Lower lobe of right lung (tissue), 2 donors: ENCODE measurements around the gene BCL7A. TPM values are rescaled to one million over a fixed set of nuclear protein-coding genes. Genes with fewer than 3 reads are reported as not detected.

Experiments used
- ATAC-seq, 2 donors: fragments of 200-7000 bp; cut with Tn5 transposase; one replicate each; pipeline ENCODE4 v1.9.1; 2020 to 2022; ENCODE audit warnings: mild to moderate bottlenecking in 2 of 2, moderate library complexity in 2 of 2
- DNase-seq: peaks from one replicate; pipeline ENCODE4 v3.0.0-alpha.2; 2020
- H3K27ac ChIP-seq: fragments of 200-600 bp; one replicate; pipeline ENCODE4 v1.8.0; 2022
- H3K27me3 ChIP-seq: fragments of 200-600 bp; one replicate; pipeline ENCODE4 v1.8.0; 2022; ENCODE audit warnings: low read depth
- H3K36me3 ChIP-seq: fragments of 200-600 bp; one replicate; pipeline ENCODE4 v1.8.0; 2022; ENCODE audit warnings: mild to moderate bottlenecking
- H3K4me1 ChIP-seq: fragments of 200-600 bp; one replicate; pipeline ENCODE4 v1.8.0; 2022
- H3K4me3 ChIP-seq: fragments of 200-600 bp; one replicate; pipeline ENCODE4 v1.8.0; 2022; ENCODE audit warnings: mild to moderate bottlenecking
- H3K9me3 ChIP-seq: fragments of 200-600 bp; one replicate; pipeline ENCODE4 v1.8.0; 2022
- CTCF ChIP-seq: fragments of 200-600 bp; IDR thresholded peaks from one replicate; pipeline ENCODE4 v1.8.0; 2022; ENCODE audit warnings: antibody characterized with exemption, mild to moderate bottlenecking
- intact Hi-C: fragments of 100-400 bp; cut with DNase I; formaldehyde crosslinking; loops from one replicate; pipeline ENCODE4 v1.11.0; 2022
- total RNA-seq: library from RNA; stranded (reverse); fragmentation: NEBNext Ultra II Directional; extraction: Animal tissue kit (Norgen Biotek cat#: 25700); gene quantifications from one replicate; pipeline ENCODE4 v1.2.1, GENCODE V29; 2021
- donor health status: DM: no; HTN: yes; CAD: no; lungs with severe emphysema.

Gene BCL7A
- total RNA-seq, 1 donor from 2014 or later, result 6.4 TPM

- Histone ChIP-seq H3K36me3 (peaks cover 20% of the 10 kb centered on the region), H3K27me3 (no peaks in the 10 kb centered on the region), H3K9me3 (no peaks in the 10 kb centered on the region), H3K27ac (no peak overlapping the region), H3K4me1 (no peaks in the 10 kb centered on the region), H3K4me3 (no peak overlapping the region)
- DNase-seq (no peak), ATAC-seq (no peak)
- intact Hi-C loops, result no loop called here
- TF ChIP-seq CTCF, result no peak
Observed at GRCh38 chr12:122042910-122043309, 21.2 kb downstream of the BCL7A start.

- no peaks in the 10 kb centered on the region for H3K4me1 ChIP-seq
- no peak overlapping the region for H3K4me3 ChIP-seq
- ATAC-seq (no peak), DNase-seq (no peak)
- intact Hi-C loops, result no loop called here
- no peak overlapping the region for H3K27ac ChIP-seq
- H3K36me3 ChIP-seq, result peaks cover 20% of the 10 kb centered on the region
- H3K9me3 ChIP-seq, result no peaks in the 10 kb centered on the region
- no peak for TF ChIP-seq CTCF
- H3K27me3 ChIP-seq, result no peaks in the 10 kb centered on the region
Observed at GRCh38 chr12:122043476-122043875, 21.8 kb downstream of the BCL7A start.

GRCh38 chr12:122045262-122045661 is 23.6 kb downstream of the BCL7A start:
- ATAC-seq (no peak), DNase-seq (no peak)
- no peak overlapping the region for H3K27ac ChIP-seq
- no peak for TF ChIP-seq CTCF
- intact Hi-C loops, result no loop called here
- no peaks in the 10 kb centered on the region for H3K4me1 ChIP-seq
- no peak overlapping the region for H3K4me3 ChIP-seq
- H3K27me3 ChIP-seq, result no peaks in the 10 kb centered on the region
- peaks cover 20% of the 10 kb centered on the region for H3K36me3 ChIP-seq
- H3K9me3 ChIP-seq, result no peaks in the 10 kb centered on the region

GRCh38 chr12:122046145-122046544 is 24.5 kb downstream of the BCL7A start:
- intact Hi-C loops, result no loop called here
- TF ChIP-seq CTCF, result no peak
- ATAC-seq (no peak), DNase-seq (no peak)
- Histone ChIP-seq H3K4me1 (peaks cover 4% of the 10 kb centered on the region), H3K9me3 (no peaks in the 10 kb centered on the region), H3K4me3 (no peak overlapping the region), H3K36me3 (peaks cover 20% of the 10 kb centered on the region), H3K27me3 (no peaks in the 10 kb centered on the region), H3K27ac (no peak overlapping the region)

GRCh38 chr12:122048151-122048550 is 26.5 kb downstream of the BCL7A start:
- DNase-seq (no peak), ATAC-seq (peak in 1 of 2 donors; percentile 55)
- no peak overlapping the region for H3K4me3 ChIP-seq
- H3K36me3 ChIP-seq, result peaks cover 20% of the 10 kb centered on the region
- H3K27ac ChIP-seq, result no peak overlapping the region
- no peak for TF ChIP-seq CTCF
- H3K9me3 ChIP-seq, result no peaks in the 10 kb centered on the region
- H3K4me1 ChIP-seq, result peaks cover 11% of the 10 kb centered on the region
- intact Hi-C loops, result no loop called here
- H3K27me3 ChIP-seq, result no peaks in the 10 kb centered on the region

GRCh38 chr12:122049827-122050226 is 28.1 kb downstream of the BCL7A start:
- no peak overlapping the region for H3K27ac ChIP-seq
- TF ChIP-seq CTCF, result no peak
- peaks cover 15% of the 10 kb centered on the region for H3K4me1 ChIP-seq
- peaks cover 7% of the 10 kb centered on the region for H3K36me3 ChIP-seq
- H3K4me3 ChIP-seq, result no peak overlapping the region
- H3K9me3 ChIP-seq, result no peaks in the 10 kb centered on the region
- no peaks in the 10 kb centered on the region for H3K27me3 ChIP-seq
- no peak for DNase-seq
- intact Hi-C loops, result loop anchor here (10.0 kb wide), 1 partner anchor 75 kb away; no protein-coding TSS in a partner anchor
- no peak for ATAC-seq
